Gastroesophageal sphincter (tissue), 3 donors: ENCODE results near the gene ATP23.

Source experiments
- EP300 ChIP-seq: sonication (generic); formaldehyde crosslinking; IDR thresholded peaks from one replicate; pipeline ENCODE4 v1.6.1; 2017; ENCODE audit warnings: antibody characterized with exemption, mild to moderate bottlenecking
- POLR2AphosphoS5 ChIP-seq: sonication (generic); formaldehyde crosslinking; IDR thresholded peaks from one replicate; pipeline ENCODE4 v1.6.1; 2017; ENCODE audit warnings: antibody characterized with exemption
- TF ChIP-seq, protein P1 (sequence below), 4 experiments: fragments of 200-600 bp in 2 of 4; fragments of 450-650 bp in 2 of 4; sonication (generic) in 1 of 4; IDR thresholded peaks; one replicate each; pipeline ENCODE4 v1.5.1; 2017 to 2019; ENCODE audit warnings: antibody characterized with exemption in 4 of 4, mild to moderate bottlenecking in 2 of 4, moderate library complexity in 2 of 4

GRCh38 chr12:57966536-57966935, 25.2 kb downstream of the ATP23 start:
- TF ChIP-seq, protein P1, sequence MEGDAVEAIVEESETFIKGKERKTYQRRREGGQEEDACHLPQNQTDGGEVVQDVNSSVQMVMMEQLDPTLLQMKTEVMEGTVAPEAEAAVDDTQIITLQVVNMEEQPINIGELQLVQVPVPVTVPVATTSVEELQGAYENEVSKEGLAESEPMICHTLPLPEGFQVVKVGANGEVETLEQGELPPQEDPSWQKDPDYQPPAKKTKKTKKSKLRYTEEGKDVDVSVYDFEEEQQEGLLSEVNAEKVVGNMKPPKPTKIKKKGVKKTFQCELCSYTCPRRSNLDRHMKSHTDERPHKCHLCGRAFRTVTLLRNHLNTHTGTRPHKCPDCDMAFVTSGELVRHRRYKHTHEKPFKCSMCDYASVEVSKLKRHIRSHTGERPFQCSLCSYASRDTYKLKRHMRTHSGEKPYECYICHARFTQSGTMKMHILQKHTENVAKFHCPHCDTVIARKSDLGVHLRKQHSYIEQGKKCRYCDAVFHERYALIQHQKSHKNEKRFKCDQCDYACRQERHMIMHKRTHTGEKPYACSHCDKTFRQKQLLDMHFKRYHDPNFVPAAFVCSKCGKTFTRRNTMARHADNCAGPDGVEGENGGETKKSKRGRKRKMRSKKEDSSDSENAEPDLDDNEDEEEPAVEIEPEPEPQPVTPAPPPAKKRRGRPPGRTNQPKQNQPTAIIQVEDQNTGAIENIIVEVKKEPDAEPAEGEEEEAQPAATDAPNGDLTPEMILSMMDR (IDR thresholded peaks at IDR 0.05), result no peak
- TF ChIP-seq POLR2AphosphoS5 (no peak), EP300 (no peak)
